GM21528 (cell line): ENCODE results near the gene MED15.
"Not testable (repeated sequence)": the region's sequence is repeated elsewhere in the genome, so short reads cannot be mapped to it uniquely, and the experiment has no call there.

ENCODE experiments used
- ATAC-seq: cut with Tn5 transposase; IDR thresholded peaks from one replicate; pipeline ENCODE4 v1.9.1; 2021; ENCODE audit warnings: mild to moderate bottlenecking, moderate library complexity; ENCODE audit not compliant: unreplicated experiment, low FRiP score

Gene MED15

DNA sequence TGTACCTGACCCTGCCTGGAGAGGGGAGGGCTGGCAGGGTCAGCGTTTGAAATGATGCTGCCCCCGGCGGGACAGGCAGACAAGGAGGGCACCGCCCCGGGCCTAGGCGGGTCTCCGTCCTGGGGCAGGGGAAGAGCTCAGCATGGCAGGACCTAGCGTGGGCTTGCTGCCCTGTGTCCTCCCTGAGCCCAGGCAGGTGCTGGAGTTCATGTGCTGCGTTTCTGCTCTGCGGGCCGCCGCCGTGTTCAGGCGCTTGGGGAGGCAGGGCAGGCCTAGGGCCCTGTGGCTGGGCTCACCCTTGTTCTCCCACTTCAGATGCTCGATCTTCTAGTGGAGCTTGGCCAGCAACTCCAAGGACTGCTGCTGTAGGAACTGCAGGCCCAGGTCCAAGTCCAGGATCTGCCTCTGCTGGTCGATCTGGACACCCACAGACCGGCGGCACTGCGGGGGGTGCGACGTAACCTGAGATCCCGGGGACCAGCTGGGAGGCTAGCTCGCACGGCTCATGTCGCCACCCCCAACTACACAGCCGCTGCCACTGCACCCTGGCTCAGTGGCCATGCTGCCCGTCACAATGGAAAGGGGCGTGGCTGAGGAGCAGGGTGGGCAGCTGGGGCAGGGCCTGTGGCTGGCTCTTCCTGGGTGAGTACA is 84.4 kb downstream of the MED15 start:
- no peak for ATAC-seq

DNA sequence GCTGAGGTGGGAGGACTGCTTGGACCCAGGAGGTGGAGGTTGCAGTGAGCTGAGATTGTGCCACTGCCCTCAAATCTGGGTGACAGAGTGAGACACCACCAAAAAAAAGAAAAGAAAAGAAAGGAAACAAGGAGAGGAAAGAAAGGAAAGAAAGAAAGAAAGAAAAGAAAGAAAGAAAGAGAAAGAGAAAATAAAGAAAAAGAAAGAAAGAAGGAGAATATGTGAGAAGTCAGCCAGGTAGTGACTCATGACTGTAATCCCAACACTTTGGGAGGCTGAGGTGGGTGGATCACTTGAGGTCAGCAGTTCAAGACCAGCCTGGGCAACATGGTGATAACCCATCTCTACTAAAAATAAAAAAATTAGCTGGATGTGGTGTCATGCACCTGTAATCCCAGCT is 86.6 kb downstream of the MED15 start:
- not testable (repeated sequence) for ATAC-seq

DNA sequence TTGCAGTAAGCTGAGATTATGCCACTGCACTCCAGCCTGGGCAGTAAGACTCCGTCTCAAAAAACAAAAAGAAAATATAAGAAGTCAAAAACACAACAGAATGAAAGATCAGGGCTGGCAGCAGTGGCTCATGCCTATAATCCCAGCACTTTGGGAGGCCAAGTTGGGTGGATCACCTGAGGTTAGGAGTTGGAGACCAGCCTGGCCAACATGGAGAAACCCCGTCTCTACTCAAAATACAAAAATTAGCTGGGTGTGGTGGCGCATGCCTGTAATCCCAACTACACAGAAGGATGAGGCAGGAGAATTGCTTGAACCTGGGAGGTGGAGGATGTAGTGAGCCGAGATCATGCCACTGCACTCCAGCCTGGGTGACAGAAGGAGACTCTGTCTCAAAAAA is 87.1 kb downstream of the MED15 start:
- not testable (repeated sequence) for ATAC-seq

DNA sequence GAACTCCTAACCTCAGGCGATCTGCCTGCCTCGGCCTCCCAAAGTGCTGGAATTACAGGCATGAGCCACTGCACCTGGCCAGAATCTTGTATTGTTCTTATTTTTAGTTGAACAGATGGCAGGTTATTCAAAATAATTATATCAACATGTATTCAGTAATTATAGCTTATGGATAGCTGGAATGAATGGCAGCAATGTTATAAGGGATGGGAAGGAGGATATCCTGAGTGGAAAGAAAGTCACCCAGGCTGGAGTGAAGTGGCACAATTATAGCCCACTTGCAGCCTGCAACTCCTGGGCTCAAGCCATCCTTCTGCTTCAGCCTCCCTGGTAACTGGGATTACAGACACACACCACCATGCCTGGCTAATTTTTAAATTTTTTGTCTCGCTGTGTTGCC is 88.1 kb downstream of the MED15 start:
- no peak for ATAC-seq

DNA sequence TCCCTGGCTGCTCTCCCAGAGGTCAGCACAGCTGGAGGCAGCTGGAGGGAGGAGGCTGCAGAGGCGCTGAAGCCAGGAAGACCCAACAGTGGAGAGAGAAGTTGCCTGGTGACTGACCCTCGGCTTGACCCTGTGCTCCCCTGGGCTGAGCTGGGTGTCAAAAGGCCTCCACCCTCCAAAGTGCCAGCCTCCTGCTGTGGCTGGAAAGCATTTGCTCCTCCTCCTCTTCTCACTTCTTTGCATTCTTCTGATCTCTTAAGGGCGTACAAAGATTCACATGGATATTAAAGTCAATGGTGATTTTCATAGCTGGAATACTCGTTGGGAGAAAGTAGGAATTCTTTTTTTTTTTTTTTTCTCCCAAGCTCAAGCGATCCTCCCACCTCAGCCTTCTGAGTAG is 91.7 kb downstream of the MED15 start:
- ATAC-seq = no peak

DNA sequence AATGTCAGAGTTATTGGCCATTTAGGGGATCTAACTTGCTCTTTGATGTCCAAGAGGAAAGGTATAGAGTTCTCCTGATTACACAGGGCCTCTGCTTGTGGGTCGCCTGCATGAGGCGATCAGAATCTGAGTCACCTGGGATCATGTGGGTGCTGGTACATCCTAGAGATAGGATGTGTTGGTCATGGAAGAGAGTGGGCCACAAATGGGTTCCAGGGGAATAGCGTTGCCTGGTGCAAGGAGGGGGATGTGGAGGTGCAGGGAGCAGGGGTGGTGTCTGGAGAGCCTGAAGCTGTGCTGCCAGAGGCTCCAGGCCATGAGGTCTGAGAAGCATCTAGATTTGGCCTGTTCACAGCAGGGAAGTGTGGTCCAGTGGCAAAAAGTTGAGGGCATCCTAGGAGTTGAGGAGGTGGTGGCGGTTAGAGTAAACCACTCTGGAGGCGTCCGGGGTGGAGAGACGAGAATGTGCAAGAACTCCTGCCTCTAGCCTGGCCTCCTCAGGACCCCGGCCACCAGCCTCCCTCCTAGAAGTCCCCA is 92.8 kb downstream of the MED15 start:
- ATAC-seq = no peak

DNA sequence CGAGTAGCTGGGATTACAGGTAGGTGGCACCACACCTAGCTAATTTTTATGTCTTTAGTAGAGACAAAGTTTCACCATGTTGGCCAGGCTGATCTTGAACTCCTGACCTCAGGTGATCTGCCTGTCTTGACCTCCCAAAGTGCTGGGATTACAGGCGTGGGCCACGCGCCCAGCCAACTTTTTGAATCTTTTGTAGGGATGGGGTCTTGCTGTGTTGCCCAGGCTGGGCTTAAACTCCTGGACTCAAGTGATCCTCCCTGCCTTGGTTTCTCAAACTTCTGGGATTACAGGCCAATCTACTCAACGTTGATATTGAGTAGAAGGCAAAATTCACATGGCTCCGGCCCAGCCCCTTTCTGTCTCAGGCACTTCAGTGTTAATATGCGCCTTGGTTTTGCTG is 93.9 kb downstream of the MED15 start:
- no peak for ATAC-seq

DNA sequence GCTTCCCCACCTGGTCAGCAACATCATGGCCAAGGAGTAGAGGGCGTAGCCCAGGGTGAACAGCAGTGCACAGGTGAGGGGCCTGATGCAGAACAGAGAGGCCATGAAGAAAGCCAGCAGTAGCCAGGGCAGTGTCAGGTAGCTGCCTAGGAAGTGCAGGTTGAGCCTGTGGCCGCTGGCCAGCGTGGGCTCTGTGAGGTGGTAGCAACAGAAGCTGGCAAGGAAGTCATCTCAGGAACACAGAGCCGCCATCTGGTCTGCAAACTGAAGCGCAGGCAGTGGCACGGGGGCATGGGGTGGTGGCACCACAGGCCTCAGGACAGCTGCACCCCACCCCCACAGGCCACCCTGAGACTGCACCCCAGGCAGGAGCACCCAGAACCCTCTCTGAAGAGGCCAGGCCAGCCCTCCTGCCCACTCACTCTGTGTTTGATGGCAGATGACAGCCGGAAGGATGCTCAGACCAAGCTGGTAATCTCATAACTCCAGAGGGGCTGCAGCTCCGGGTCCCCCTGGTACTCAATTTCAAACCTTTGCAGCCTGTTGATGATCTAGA is 95.3 kb downstream of the MED15 start:
- no peak for ATAC-seq

DNA sequence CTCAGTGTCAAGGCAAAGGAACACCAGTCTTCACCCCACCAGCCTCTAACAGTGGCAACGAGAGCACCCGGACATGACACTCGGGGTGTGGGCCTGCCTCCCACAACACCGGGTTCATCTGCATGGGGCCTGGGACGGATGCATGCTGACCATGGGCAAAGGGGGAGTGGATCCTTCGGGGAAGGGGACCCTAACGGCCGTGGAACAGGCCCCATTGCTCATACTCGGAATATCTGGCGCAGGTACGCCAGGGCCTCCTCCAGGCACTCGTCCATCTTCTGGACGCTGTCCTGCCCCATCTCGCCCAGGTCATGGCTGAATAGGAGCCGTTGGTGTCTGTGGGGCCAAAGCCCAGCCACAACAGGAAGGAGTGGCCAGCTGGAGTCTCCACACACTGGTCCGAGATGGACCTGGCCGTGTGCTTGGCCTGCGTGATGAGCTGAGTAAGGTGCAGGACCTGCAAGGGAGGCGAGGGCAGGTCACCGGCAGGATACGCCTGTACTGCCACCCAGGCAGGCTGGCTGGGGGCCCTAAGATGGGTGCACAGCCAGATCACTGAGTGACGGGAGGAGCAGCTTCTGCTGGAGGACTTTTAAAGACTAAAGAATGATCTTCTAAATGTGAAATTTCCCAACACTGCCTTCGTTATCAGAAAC is 96.8 kb downstream of the MED15 start:
- no peak for ATAC-seq

DNA sequence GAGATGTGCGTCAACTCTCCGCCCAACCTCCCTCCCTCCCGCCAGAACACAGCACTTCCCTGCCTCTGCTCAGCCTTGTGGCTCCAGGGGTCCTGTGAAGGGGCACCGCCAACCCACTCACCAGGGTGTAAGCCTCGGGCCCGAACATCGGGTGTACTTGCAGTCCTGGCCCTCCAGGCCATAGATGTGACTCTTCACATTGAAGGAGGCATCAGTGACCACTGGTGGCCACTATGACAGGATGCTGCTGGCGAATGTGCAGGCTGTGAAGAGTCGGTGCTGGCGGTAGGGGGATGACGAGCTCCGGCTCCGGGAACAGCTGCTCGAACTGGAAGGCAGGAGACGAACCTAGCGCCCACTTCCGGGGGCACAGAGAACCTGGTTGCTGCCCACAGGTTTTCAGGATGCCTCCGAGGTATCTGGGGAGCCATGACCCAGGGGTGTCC is 97.4 kb downstream of the MED15 start:
- ATAC-seq = no peak

DNA sequence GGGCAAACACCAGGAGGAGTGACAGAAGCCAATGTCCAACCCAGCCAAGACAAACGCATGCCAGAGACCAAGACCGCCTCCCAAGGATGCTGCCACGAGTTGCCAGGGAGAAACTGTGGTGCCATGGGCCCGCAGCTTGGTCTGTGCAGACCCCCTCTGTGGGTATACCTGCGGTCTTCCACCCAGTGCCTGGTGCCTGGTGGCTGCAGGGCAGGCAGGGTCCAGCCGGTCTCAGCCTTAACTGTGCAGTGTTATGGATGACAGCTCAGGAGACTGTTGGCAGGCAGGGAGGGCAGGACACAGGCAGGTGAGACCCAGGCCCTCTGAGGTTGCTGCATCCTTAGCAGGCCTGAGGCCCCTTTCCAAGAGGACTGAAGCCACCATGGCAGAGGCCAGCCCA is 97.9 kb downstream of the MED15 start:
- ATAC-seq = no peak

DNA sequence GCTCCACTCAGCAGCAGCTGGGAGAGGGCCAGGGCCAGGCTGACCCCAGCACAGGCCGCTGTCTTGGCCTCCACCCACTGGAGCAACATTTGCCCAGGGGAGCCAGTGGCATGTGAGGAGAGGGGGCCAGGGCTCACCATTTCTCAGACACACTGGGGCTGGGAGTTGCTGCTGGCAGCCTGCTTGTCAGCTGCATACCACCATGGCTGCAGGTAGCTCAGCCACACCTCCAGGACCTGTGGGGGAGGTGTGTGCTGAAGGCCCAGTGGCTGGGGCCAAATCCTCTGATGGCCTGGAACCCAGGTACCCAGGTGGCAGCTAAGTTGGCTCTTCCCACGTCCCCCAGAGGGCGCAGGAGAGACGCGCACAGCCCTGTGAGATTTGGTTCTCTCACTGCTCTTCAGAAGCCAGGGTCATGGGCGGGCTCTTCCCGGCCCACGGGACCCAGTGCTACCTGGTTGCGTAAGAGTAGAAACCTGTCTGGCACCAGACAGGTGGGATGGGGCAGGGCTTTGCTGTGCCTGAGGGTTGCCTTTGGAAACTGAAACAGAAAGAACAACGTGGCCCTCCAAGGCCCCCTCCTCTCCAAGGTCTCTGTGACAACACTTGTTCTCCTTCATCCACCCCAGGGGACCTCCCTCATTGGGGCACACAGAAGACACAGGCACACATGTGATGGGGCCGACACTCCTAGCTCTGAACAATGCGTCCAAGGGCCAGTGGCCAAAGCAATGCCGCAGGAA is 98.8 kb downstream of the MED15 start:
- no peak for ATAC-seq

DNA sequence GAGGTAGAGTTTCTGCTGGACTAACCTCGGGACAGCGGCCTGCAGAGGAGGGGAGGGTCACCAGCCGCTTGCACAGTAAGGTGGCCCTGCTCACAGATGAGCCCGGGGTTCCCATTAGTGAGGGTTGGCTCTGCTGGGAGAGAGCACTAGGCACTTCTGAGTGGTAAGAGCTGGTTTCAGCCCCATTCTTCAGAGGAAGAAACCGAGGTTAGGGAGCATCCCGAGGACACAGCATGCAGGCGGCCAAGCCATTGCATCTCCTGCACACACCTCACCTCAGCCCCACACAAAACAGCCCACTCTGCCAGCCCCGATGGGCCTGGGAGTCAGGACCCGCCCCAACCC is 99.3 kb downstream of the MED15 start:
- no peak for ATAC-seq

DNA sequence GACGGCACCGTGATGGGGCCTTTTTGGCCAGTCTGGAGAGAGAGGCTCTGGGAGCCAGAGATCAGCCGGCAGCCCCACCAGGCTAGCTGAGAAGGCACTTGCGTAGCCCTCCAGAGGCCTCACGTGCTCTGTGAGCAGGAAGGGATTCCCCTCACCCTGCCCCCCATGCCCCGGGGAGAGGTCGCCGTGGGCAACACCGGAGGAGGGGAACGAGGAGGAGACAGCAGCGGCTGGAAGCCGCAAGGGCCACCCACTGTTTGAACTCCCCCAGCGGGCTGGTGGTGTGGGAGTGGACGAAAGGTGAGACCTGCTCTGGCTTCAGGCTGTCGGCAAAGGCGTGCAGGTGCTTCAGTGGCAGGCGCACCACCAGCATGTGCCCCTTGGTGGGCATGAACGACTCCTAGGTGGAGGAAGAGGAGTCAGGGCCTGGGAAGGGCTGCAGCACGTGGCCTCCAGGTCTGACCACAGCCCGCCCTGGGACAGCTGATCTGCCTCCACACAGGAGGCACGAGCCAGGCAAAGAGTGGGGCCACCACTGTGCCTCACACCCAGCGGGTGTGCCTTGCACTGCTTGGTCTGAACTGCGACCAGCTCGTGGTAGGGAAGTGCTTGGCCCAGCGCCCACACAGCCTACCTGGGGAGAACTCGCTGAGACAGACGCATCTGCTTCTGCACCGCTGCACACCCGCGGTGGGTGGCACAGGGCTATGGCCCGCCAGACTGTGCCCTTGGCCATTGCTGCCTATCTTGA is 99.9 kb downstream of the MED15 start:
- ATAC-seq = no peak

DNA sequence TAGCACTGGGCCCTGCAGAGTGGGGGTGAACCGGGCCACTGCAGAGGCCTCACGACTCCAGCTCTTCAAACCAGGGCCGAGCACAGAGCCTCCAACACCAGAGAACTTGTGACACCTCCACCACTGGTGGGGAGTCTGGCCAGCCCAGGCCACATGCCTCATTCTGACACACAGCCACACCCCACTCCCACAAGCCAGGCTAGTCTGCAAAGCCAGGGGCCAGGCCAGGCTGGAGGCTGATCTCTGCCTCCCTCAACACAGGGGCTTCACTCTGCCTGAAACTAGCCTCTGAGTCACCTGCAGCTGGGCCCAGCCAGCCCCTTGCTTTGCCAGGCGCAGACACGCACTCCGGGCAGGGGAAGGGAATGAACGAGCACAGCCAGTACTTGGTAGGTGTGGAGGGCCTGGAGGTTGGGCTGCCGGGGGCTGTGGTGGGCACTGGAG is 102.9 kb downstream of the MED15 start:
- ATAC-seq = no peak

DNA sequence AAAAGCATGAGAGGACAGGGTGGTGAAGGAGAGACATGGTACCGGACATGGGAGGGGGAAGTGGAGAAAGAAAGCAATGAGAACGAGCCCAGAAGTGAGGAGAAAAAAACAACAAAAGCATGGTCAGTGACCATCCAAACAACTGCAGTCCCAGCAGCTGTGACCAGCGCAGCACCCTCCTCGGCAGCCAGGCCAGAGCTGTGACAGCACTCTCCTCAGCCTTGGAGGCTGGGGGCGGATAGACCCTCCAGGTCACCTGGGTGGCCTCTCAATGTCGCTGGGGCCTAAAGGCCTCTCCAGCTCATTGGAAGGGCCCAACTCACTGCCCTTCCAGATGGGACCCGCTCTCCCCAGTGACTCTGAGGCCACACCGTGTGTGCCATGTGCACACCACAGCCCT is 103.3 kb downstream of the MED15 start:
- ATAC-seq = no peak

DNA sequence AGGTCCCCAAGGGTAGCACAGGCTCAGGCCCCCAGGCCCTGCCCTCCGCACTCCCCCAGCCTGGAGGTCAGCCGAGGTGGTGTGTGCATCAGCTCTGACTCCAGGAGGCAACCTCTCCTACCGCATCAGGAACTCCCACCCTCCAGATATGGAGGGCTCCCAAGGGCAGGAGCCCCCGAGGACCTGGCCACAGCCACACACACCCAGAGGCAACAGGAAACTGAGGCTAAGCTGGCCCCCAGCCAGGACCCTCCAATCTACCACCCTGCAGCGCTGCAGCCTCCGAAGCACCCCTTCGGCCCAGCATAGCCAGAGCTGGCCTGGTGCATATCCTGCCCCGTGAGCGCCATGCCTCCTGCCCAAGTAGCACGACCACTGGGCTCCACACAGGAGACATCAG is 104.0 kb downstream of the MED15 start:
- no peak for ATAC-seq

DNA sequence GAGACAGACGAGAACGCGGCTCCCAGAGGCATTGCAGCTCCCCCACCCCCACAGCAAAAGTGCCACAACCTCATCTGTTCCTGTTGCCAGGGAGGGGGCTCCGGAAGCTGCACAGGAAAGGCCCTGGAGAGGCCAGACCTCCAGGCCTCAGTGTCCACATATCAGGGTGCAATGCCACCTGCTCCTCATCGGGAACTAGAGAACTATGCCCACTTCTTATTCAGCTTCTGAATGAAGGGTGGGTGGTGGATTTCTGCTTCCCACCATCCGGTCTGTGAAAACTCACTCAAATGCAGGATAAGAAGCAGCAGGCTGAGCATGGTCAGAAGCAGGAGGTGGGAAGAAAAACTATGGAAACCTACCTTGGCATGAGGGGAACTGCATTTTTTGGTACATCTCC is 105.9 kb downstream of the MED15 start:
- no peak for ATAC-seq

DNA sequence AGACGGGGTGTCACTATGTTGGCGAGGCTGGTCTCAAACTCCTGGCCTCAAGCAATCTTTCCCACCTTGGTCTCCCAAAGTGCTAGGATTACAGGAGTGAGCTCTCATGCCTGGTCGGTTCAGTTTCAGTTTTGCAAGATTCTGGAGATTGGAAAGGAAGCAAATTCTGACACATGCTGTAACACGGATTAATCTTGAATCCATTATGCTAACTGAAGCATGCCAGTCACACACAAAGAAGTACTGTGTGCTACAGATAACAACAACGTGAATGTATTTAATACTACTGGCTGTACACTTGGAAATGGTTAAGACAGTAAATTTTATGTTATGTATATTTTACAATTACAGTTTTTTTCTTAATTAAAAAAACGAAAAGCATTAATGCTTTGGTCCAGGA is 107.6 kb downstream of the MED15 start:
- ATAC-seq = no peak
